Chondrocyte (in vitro differentiated cells): ENCODE measurements around the gene MGAT4C. TPM values are rescaled to one million over a fixed set of nuclear protein-coding genes. Genes with fewer than 3 reads are reported as not detected.

Experiments
- DNase-seq: peaks from one replicate; pipeline ENCODE4 v3.0.0; 2021; ENCODE audit warnings: mixed read lengths, low spot score
- H3K27ac Mint-ChIP-seq: one replicate; pipeline ENCODE4 v1.8.0; 2021; ENCODE audit warnings: mild to moderate bottlenecking, moderate library complexity, mixed read lengths; ENCODE audit not compliant: unreplicated experiment
- H3K27me3 Mint-ChIP-seq: 2 replicates; pipeline ENCODE4 v1.8.0; 2021; ENCODE audit warnings: low read depth, mixed read lengths
- H3K36me3 Mint-ChIP-seq: 2 replicates; pipeline ENCODE4 v1.8.0; 2021; ENCODE audit warnings: low read depth, mixed read lengths
- H3K4me1 Mint-ChIP-seq: 2 replicates; pipeline ENCODE4 v1.8.0; 2021; ENCODE audit warnings: low read depth, mild to moderate bottlenecking, mixed read lengths
- H3K4me3 Mint-ChIP-seq: one replicate; pipeline ENCODE4 v1.8.0; 2021; ENCODE audit warnings: mild to moderate bottlenecking, moderate library complexity, mixed read lengths; ENCODE audit not compliant: unreplicated experiment
- H3K9me3 Mint-ChIP-seq: 2 replicates; pipeline ENCODE4 v1.8.0; 2021; ENCODE audit warnings: low read depth, mixed read lengths
- total RNA-seq: library from RNA; stranded (reverse); gene quantifications from 3 replicates; pipeline ENCODE4 v1.2.1, GENCODE V29; 2021
- TF ChIP-seq, protein P1 (sequence below): fragments of 200-600 bp; sonication (generic); IDR thresholded peaks from 2 replicates; pipeline ENCODE4 v1.5.0; 2021; ENCODE audit warnings: antibody characterized with exemption, mild to moderate bottlenecking, moderate library complexity

Gene MGAT4C
- total RNA-seq, 1 donor from 2014 or later: 0.30 TPM

DNA sequence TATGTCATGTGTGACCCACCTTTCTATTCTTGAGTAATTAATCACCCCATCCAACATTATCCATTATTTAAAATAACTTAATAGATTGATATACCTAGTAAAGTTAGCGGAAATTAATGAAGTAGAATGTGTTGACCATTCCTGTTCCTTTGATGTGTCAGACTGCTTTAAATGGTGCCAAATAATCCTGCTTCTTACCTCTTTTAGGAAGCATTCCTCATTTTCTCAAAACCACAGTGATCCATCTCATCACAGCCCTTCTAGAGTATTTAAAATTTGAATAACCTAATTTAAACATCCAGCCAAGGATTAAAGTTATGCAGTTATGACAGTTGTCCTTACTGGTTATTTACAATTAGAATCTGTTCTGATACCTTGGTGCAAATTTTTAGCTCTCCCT, 6.9 kb downstream of the MGAT4C start:
- Mint-ChIP-seq H3K36me3 (no peaks in the 10 kb centered on the region), H3K4me3 (no peak overlapping the region), H3K9me3 (no peaks in the 10 kb centered on the region), H3K27ac (no peak overlapping the region), H3K4me1 (peaks cover 12% of the 10 kb centered on the region), H3K27me3 (peaks cover 2% of the 10 kb centered on the region)
- DNase-seq: no peak
- TF ChIP-seq, protein P1, sequence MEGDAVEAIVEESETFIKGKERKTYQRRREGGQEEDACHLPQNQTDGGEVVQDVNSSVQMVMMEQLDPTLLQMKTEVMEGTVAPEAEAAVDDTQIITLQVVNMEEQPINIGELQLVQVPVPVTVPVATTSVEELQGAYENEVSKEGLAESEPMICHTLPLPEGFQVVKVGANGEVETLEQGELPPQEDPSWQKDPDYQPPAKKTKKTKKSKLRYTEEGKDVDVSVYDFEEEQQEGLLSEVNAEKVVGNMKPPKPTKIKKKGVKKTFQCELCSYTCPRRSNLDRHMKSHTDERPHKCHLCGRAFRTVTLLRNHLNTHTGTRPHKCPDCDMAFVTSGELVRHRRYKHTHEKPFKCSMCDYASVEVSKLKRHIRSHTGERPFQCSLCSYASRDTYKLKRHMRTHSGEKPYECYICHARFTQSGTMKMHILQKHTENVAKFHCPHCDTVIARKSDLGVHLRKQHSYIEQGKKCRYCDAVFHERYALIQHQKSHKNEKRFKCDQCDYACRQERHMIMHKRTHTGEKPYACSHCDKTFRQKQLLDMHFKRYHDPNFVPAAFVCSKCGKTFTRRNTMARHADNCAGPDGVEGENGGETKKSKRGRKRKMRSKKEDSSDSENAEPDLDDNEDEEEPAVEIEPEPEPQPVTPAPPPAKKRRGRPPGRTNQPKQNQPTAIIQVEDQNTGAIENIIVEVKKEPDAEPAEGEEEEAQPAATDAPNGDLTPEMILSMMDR: no peak

DNA sequence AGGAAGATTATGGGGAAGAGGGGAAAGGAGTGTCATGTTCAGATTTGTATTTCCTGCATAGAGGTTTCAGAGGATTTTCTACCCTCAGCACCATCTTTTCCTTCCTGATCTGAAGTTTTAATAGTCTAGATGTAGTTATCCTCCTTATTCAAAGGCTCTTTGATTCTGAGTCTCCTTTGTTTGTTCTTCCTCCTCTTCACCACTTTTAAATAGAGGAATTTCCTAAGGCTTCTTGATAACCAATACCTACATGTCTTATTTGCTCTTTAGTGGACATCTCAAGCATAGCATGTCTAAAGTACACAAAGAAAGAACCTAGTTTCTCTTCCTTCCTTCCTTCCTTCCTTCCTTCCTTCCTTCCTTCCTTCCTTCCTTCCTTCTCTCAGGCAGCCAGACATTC, 8.3 kb downstream of the MGAT4C start:
- Mint-ChIP-seq H3K27me3 (no peaks in the 10 kb centered on the region), H3K27ac (no peak overlapping the region), H3K9me3 (no peaks in the 10 kb centered on the region), H3K4me1 (peaks cover 12% of the 10 kb centered on the region), H3K4me3 (no peak overlapping the region), H3K36me3 (no peaks in the 10 kb centered on the region)
- TF ChIP-seq, protein P1: no peak
- no peak for DNase-seq

DNA sequence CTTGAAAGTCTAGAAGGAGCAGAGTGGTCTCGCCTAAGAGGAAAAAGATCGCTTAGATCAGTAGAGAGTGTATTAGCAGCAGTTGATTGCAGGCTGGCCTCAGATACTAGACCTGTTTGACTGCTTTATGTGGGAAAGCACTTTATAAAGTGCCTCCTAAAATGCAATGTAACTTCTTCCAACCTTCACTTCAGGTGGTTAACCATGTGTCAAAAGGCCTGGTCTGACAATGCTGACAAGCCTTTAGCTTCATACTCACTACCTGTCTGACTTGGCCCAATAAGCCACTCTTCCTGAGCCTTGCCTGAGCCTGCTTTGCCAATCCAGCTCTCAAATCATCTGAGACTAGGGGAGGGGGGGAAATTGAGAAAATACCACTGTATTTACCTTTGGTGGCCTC, 14.6 kb downstream of the MGAT4C start:
- Mint-ChIP-seq H3K36me3 (no peaks in the 10 kb centered on the region), H3K4me3 (no peak overlapping the region), H3K9me3 (no peaks in the 10 kb centered on the region), H3K27me3 (no peaks in the 10 kb centered on the region), H3K27ac (no peak overlapping the region), H3K4me1 (no peaks in the 10 kb centered on the region)
- TF ChIP-seq, protein P1: no peak
- no peak for DNase-seq

DNA sequence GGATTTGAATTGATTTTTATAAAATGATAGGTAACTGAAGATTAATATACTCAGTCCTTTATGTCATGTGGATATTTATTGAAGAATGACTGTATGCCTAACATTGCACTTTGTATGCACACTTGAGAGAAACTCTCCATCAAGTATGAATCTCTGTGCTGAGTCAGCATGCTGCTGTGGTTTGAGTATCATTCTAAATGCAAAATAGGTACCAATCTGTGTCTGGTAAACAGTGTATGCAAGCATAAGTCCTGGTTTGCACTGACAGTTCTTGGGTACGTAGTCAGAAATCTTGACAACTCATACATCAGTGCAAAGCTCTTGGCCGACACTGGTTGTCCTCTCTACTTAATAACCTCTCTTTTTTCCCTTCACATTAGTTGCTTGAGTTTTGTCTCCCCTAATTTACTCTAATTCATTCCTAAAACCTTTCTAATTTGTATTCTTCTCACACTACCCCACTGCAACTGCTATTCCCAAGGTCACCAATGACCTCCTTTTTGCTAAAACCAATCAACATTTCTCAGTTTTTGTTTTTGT, 21.8 kb downstream of the MGAT4C start:
- H3K4me1 Mint-ChIP-seq: peaks cover 8% of the 10 kb centered on the region
- no peak overlapping the region for H3K27ac Mint-ChIP-seq
- no peaks in the 10 kb centered on the region for H3K9me3 Mint-ChIP-seq
- TF ChIP-seq, protein P1: no peak
- no peaks in the 10 kb centered on the region for H3K36me3 Mint-ChIP-seq
- no peak for DNase-seq
- H3K27me3 Mint-ChIP-seq: peaks cover 3% of the 10 kb centered on the region
- no peak overlapping the region for H3K4me3 Mint-ChIP-seq

DNA sequence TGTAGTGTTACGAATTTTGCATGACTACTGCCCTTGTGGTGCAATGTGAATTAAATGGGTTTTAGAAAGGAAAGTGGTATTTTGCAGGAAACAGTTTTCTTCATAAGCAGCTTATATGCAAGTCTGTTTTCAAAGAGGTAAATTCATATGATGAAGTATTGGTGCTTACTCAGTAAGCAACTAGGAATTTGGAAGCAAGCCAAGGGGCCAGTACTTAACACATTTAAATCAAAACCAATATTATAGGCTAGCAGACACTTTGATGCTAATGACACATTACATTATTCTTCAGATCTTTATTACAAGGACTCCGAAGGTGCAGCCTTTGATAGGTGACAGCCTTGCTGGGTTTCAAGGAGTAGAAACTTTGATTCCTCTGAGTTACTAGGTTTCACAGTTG, 23.1 kb downstream of the MGAT4C start:
- TF ChIP-seq, protein P1: no peak
- H3K9me3 Mint-ChIP-seq: no peaks in the 10 kb centered on the region
- no peak overlapping the region for H3K27ac Mint-ChIP-seq
- no peaks in the 10 kb centered on the region for H3K36me3 Mint-ChIP-seq
- no peak for DNase-seq
- H3K27me3 Mint-ChIP-seq: peaks cover 3% of the 10 kb centered on the region
- H3K4me1 Mint-ChIP-seq: peaks cover 8% of the 10 kb centered on the region
- no peak overlapping the region for H3K4me3 Mint-ChIP-seq
